GM21447 (cell line): Measurements from ENCODE around the gene NFIA.

ENCODE experiments used
- ATAC-seq: cut with Tn5 transposase; IDR thresholded peaks from one replicate; pipeline ENCODE4 v1.9.1; 2021; ENCODE audit not compliant: unreplicated experiment

The NFIA gene

DNA sequence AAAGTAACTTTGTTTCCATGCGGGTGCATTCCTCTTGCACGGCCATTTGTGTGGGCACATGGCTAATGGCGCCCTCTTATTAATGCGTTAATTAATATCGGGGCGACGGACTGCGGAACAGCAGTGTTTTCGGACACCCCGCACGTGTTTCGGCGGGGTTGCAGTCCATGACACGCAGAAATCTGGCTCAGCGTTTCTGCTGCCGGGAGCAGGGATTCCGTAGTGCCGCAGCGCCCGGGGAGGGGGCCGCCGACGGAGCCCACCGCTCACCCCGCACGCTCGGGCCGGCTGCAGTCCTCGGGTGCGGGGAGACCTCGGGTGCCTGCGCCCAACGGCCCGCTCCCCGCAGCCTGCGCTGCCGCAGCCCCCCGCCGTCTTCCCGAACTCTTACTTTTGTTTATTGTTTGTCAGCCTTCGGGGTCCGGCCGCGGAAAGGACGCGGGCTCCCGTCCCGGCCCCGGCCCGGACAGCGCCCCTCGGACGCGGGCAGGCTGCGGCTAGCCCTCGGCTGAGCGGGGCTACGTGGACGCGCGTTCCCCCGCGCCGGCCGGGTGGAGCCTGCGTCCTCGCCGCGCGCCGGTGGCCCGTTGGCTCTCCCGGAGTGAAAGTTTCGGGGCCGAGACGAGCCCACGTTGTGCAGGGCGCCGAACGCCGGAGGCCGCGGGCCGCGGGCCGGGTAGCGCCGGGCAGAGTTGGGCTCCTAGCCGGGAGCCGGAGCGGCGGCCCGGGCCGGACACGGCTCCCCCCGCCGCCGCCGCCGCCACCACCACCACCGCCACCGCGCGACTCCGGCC is 849 bp downstream of the NFIA start:
- no peak for ATAC-seq

DNA sequence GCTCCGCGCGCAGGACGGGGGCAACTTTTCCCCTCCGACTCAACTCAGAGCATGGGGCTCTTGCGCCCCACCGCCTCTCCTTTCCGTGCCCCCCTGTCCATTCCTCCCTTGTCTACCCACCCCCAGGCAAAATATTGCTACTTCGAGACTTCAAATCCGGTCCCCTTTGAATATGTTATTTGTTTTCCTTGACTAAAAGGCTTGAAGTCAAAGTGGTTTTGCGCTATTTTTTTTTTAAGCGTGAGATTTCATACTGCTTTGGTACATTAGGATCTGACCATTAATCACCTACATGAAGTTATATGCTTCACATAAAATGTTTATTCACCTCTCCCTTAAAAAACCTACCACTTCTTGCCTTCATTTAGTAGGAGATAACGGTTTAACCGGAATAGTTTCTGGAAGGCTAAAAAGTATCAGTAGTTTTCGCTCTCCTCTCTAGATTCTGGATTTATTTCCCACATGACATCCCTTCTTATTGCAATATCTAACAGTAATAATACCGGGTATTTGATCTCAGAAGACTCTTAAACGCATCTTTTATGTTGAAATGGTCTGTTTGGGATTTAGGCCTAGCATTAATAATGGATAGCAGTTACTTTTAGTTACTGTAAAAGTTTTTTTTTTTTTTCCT is 1.6 kb downstream of the NFIA start:
- ATAC-seq = no peak

DNA sequence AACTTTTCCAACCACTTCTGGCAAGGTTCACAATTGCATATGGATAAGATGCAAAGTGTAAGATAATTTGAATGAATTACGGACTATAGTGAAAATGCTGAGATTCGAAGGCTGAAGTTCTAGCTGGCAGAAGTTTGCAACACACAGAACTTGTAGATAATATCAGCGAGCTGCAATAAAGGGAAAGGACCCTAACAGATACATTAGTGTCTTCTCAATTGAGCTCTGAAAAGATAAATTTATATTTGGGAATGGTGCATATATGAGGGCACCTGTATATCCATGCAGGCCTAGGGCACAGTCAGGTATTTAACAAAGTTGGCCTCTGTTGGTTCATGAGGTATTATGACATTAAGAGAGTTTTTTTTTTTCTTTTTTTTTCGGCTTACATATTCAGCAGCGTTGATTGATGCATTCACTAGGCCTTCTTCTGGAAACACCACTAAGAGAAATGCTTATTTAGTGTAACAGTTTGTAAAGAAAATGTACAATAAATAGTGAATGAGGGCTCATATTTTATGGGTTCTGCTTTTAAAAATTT is 2.2 kb downstream of the NFIA start:
- no peak for ATAC-seq

DNA sequence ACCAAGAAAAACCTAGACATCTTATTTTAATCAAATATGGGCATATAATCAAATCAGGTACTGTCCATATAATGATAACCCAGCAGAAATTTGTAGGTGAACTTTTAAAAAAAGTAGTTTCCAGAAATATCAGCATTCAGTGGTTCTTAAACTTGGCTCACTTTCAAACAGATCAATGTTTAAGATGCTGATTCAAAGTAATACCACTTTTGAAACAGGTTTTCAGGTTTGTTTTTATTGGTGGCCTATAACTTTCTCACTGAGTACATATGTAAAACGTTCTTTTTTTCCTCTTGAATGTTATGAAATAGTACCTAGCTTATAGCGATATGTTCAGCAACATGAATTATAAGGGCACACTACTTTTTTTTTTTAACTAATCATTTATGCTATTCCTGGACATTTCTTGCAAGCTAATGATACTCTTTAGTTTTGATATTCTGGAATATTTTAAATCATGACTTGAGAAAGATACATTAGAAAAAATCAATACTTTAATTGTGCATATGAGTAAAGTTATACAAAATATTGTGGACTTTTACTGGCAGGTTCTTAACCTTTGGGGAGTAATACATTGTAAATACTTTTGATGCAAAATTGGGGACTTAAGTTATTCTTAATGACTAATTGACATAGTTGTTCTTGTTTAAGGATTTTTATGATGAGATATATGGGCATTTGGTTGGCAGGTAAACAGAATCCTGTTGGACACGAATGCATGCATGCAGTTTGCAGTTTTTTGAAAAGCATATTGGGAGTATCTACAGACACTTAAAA is 3.0 kb downstream of the NFIA start:
- ATAC-seq = no peak

DNA sequence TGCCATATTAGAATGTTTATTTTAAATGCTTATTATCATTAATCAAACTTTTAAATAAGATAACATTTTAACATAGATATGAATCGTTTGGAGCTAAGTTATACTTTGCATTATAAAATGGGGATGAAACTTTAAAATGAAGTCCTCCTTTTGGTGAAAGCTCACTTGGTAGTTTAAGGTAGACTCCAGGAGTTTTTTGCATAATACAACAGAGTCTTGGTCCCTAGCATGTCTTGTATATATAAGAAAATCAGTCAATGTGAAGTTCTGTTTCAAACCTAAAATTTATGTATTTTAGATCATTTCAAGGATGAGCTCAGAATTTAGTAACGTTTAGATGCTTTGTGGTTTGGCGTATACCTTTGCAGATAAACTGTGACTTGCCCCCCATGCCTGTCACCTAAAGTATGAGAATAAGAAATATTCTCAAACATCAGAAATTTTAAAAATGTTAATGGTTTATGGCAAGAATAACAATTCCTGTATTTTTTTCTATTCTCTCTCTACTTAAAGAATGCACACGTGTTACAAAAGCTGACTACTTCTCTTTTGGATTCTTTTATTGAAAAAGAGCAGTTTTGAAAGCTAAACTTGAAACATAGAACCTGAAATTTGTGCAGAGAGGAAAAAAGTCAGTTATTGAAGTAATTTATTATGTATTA is 3.8 kb downstream of the NFIA start:
- no peak for ATAC-seq

DNA sequence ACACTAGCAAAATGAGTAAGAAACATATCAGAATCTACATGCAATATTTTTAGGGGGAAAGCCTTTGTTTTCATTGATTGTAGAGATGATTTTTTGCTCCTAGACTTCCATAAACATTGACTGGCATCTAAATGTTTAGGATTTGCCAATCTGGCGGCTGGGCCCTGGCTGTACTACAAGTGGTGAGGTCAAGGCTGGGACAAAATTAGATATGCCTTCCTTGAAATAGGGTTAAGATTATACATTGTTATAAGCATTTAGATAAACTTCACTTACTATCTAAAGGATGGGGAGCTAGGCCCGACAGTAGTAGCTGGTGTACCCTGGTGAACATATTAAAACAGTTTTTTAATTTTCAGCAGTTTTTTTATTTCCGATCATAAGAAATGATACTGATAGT is 5.2 kb downstream of the NFIA start:
- ATAC-seq = no peak

DNA sequence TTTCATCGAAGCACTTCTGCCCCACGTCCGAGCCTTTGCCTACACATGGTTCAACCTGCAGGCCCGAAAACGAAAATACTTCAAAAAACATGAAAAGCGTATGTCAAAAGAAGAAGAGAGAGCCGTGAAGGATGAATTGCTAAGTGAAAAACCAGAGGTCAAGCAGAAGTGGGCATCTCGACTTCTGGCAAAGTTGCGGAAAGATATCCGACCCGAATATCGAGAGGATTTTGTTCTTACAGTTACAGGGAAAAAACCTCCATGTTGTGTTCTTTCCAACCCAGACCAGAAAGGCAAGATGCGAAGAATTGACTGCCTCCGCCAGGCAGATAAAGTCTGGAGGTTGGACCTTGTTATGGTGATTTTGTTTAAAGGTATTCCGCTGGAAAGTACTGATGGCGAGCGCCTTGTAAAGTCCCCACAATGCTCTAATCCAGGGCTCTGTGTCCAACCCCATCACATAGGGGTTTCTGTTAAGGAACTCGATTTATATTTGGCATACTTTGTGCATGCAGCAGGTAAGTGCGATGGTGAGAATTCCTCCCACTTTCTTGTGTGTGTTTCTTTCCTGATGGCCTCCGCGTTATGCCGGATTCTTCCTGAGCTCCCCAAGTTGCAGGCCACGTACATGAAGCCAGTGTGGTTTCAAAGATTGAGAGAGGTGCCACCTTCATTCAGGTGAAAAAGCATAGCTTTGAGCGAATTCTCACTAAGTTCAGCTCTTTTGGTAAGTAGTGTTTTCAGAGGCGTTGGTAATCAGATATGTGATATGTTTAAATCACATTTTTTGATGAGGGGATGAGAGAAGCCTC is 6.0 kb downstream of the NFIA start:
- no peak for ATAC-seq

DNA sequence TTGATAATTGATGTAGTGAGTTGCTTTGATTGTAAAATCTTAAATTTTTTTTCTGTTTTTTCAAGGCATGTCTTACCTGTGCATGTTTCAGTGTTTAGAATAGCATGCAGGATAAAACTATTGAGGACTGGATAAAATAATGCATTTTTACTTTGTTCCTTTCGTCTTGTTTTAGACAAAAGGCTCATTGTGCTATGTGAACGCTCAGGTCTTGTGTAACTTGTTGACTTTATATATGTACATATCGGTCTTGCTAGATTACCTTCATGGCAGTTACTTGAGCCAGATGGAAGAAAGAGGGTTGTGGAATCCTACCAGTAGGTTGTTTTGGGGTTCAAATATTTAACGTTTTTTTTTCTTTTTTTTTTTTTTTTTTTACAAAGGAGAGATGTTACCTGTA is 7.0 kb downstream of the NFIA start:
- ATAC-seq = no peak

DNA sequence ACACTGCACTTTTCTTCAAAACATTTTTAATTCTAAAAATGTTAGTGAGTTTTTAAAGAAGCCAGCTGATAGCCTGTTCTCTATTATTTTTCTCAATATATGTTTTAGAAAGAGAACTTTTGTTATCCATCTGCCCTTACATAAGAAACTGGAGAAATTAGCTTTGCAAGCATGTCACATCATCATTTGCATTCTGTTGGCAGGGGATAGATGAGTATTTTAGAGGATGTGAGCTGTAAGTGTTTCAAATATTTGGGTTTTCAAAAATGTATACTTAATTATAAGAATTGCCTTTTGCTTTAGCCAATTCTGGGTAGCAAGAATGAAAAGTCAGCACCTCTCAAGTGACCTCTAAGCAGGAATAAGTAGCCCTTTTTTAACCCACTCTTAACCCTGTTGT is 7.4 kb downstream of the NFIA start:
- ATAC-seq = no peak

DNA sequence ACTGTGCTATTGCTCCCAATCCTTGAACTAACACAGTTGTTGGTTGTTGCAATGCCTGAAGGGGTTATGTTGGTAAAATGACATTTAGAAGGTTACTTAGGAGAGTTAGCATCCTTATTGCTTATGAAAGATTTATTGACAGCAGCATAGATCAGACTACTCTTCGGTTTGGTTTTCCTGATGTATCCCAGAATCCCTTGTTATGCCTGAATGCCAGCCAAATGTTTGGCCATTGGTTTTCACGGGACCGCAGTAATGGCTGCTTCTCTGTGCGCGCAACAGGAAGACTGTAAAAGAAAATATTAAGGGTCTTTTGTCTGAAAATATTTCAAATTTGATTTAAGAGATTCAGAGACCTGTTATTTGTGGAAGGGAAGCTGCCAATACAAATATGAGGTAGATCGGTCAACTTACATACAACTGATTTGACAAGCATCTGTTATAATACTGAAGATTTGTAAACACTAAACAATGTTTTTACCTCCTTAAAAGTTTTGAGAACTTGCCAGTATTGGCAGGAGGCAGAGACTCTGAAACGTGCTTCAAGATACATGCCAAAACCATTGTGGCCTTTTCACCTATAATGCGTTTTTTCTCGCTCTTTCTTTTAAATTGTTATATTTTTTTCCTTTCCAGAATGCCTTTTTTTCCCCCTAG is 8.3 kb downstream of the NFIA start:
- ATAC-seq = no peak

DNA sequence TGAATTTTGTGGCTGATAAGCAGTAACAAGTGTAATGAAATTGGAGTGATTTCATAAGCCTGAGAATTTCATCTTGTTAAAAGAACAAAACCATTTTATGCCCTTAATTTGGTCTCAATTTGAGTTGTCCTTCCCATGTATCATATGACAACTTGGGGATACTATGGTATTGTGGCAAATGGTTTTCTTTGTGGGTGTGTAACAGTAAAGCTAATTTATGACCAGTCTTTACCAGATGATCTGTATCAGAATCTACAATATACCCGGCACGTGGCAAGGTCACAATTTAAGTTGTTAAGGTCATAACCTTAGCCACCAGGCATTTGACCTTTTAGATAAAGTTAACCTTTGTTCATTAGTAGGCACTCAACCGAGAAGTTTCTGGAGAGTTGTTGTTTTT is 9.1 kb downstream of the NFIA start:
- no peak for ATAC-seq

DNA sequence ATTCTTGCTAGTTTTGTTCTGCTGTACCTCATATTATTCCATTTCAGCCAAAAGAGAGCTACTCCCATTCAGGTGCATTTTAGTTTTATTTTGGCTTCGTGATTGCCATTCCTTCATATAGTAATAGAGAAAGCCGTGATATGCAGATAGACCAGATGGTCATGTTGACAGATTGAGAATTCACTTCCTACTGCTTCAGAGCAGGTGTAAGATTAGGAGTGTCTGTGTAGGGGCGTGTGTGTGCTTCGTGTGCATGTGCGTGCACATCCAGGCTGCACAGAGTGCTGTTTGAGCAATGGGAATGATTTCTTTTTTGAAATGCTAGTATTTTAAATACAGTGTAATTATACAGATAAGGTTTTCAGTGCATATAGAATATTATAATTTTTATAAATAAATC is 10.3 kb downstream of the NFIA start:
- no peak for ATAC-seq

DNA sequence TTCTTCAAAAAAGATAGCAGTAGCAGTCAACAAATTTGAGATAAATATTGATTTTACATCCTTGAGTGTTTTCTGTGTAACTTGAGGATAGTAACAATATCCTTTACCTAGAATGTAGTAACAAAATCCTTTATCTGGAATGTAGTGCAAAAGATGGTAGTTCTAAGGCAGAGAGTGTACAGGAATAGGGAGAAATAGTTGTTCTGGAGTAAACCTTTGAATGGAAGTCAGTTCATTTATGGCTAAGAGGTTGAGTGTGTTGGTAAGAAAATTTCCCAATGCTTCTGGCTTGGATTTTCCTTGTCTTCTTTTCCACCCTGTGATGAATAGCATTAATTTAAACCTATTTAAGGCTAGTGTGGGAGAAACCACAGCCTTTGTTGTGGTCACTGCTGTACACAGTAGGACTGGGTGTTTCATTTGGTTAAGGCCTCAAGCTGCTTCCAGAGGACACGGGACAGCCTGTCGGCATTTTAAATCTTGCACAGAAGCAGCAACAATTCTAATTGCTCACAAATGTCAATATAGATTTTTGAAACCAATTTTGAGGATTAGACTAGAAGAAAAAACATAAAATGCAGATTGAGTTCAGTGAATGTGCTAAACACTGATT is 11.3 kb downstream of the NFIA start:
- no peak for ATAC-seq

DNA sequence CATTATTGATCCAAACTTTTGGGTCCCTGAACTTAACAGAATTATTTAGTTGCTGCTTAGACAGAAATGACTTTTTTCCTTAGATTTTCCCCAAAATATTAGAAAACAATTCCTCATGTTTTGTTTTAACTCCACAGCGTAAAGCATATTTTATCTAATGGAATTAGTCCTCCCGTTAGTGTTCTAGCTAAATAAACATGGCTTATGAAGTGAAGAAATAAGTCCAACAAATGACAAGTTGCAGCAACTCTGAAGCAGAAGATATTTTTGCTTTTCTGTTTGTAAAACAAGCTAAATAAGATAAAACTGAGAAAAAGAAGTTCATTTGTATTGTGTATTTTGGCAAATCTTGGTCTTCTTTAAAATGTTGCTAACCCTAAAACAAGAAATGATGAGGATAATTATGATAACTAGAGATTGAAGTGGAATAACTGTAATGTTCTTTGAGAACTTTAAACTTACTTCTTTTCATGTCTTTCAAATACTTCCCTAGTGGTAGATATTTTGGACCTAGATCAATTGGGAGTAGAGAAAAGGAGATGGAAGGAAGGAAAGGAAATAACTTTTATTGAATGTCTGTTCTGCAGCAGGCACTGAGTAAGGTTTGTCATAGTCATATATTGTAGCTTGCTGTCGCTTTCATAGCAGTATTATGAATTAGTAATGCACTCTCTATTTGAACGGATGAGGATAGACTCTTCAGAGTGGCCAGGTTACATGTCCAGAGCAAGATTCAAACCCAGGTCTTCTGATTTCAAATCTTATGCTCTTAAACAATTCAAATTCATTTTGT is 12.5 kb downstream of the NFIA start:
- no peak for ATAC-seq

DNA sequence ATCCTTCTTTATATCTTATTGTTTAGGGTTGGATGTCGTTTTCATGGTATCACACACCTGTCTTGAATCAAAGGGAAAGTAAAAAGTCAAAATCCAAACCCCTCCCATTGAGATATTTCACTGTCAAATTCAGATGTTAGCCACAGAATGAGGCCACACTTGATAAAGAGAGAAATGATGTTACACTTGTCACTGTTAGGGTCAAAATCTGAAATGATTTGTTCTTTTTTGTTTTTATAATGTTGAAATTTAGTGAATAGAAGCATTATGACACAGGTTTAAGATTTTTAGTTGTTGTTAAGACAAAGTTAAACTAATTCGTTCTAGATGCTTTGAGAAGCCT is 13.1 kb downstream of the NFIA start:
- ATAC-seq = no peak

DNA sequence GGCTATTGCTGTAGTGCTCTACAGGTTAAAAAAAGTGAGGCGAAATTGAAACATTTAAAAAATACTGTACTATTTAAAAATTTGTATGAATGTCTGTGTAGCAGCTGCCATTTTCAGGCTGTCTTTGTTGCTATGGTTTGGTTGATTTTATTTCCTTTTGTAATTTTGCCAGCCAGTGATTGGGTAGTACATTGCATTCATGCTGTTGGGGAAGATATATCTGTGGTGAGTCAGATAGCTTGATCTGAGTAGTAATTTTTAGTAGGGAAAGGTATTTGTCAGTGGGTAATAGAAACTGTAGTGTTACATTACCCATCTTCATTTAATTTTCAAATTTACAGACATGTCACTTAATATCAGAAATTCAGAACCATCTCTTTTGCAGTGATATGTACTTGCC is 15.0 kb downstream of the NFIA start:
- no peak for ATAC-seq

DNA sequence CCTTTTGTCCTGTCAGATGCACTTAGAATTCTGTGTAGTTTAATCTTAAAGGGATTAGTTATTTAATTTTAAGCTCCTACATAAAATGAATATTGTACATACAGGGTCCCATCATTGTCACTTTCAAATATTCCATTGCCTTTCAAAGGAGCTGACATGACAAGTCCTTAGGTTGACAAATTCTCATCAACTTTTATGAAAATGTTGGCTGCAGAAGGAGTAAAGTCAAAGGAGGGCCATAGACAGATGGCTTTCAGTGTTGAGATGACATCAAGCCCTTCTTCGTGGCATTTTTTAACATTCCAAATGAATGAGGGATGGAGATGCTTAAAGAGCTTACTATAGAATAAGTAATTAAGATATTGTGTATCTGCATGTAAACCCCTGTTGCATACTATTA is 15.4 kb downstream of the NFIA start:
- no peak for ATAC-seq

DNA sequence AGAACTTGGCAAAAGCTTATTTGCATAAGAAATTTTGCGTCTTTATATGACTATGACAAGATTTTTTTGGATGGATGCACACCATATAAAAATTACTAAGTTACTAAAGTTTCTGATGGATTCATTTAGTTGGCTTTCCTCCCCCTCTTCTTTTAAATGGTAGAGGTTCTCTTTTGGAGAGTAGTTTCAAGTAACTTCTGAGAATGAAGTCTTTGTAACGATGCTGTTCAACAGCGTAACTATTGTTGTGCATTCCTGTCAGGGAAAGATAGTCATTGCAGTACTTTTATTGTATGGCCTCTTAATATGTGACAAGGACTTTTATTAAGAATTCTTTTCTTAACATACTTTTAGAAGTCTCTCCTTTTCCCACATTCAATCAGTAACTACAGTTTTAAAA is 16.0 kb downstream of the NFIA start:
- ATAC-seq = no peak

DNA sequence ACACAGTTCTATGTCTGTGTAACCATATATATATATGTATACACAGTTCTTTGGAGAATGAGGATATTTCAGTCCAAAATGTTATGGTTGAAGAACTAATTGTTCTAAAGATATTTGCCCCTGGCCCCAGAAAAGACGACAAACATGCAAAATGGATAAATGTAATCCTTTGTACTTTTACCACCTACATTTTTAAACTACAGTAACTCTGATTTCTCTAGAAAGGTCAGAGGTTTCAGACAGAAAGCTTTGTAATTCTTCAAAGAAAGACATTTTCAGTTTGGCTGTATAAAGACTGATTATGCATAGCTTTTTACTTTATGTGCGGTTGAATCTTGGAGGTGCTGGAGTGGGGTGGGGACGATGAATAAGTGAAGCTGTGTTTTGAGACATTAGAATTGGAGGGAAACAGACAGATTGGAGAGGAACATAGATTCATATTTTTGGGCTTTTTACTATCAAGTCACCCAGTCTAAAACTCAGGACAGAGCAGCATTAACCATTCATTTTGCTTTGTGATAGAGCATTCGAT is 16.6 kb downstream of the NFIA start:
- ATAC-seq = no peak
